Measurements from ENCODE around the gene SH3D19.

DNA sequence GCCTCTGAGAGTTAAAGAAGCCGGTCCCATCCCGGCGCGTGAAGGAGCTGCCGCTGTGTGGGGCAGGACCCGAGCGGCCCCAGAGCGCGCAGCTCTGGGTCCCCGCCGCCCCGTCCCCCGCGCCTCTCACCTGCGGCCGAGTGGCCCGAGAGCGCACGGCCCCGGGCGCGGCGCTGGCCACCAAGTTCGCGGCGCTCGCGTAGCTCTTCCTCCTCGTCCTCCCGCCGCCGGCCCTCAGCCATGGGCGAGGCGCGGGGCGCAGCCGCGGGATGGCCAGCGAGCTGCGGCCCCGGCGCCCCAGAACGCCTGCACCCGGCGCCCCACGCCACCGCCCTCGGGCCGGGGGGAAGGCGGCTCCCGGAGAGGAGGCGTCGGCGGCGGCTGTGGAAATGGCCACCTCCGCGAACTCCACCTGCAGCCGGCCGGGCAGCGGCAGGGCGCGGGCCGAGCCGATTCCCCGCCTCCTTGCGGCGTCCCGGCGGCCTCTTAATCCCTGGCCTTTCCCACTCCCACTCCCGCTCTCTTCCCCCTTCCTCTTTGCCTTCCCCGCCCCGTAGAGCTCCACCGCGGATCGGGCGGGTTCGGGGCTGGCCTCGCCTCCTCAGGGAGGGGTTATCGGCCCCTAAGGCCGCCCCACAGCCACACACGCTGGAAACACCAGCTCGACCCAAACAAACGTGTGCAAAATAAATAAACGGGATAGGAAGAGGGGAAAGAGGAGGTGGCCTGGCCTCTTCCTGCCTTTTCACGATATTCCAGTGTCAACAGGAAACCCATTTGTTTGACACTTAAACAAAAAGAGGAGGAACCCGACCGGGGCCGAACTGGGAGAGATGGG is at the start of gene SH3D19:
- TF ChIP-seq, protein P1, sequence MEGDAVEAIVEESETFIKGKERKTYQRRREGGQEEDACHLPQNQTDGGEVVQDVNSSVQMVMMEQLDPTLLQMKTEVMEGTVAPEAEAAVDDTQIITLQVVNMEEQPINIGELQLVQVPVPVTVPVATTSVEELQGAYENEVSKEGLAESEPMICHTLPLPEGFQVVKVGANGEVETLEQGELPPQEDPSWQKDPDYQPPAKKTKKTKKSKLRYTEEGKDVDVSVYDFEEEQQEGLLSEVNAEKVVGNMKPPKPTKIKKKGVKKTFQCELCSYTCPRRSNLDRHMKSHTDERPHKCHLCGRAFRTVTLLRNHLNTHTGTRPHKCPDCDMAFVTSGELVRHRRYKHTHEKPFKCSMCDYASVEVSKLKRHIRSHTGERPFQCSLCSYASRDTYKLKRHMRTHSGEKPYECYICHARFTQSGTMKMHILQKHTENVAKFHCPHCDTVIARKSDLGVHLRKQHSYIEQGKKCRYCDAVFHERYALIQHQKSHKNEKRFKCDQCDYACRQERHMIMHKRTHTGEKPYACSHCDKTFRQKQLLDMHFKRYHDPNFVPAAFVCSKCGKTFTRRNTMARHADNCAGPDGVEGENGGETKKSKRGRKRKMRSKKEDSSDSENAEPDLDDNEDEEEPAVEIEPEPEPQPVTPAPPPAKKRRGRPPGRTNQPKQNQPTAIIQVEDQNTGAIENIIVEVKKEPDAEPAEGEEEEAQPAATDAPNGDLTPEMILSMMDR (IDR thresholded peaks at IDR 0.05), result no peak
- TF ChIP-seq EP300 (IDR thresholded peaks at IDR 0.05), result no peak

Measured in ovary (tissue), 3 donors.